Measurements from ENCODE around the gene GTSE1. TPM values are rescaled to one million over a fixed set of nuclear protein-coding genes. Genes with fewer than 3 reads are reported as not detected.

Gene GTSE1
- total and polyA plus RNA-seq, 5 donors from 2014 or later, result 0.17 to 1.3 (median 0.47) TPM; not detected in 1

DNA sequence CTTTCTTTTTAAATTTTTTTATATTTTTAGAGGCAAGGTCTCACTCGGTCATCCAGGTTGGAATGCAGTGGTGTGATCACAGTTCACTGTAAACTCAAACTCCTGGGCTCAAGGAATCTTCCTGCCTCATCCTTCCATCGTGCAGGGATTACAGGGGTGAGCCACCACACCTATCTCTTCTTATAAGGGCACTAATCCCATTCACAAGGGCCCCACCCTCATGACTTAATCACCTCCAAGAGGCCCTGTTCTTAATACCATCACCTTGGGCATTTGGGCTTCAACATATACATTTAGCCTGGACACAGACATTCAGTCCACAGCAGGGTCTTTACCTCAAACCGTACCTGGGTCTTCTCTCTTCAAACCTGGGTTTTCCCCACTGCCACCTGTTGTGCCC is 4.5 kb upstream of the GTSE1 start:
- peaks cover 0 to 37% (median 8%) of the 10 kb centered on the region in 4 donors for H3K4me1 Mint-ChIP-seq
- H3K4me3 Mint-ChIP-seq, result peak overlapping the region in 1 of 4 donors; percentile 38
- no peak overlapping the region for H3K27ac Mint-ChIP-seq
- Histone ChIP-seq H3K9me3 (ENCODE audit: control insufficient read depth in 2 of 2, low read length in 2 of 2) (no peaks in the 10 kb centered on the region), H3K4me1 (ENCODE audit: control insufficient read depth, insufficient read depth, low read length, poor library complexity, severe bottlenecking) (peaks cover 26% of the 10 kb centered on the region), H3K4me3 (ENCODE audit: low read depth, low read length) (no peak overlapping the region), H3K27ac (ENCODE audit: insufficient read depth, low read length, poor library complexity, severe bottlenecking) (no peak overlapping the region), H3K36me3 (ENCODE audit: control insufficient read depth, insufficient read depth, low read length) (no peaks in the 10 kb centered on the region), H3K27me3 (ENCODE audit: control insufficient read depth, insufficient read depth, low read length) (no peaks in the 10 kb centered on the region)
- peaks cover 7% of the 10 kb centered on the region for H3K36me3 Mint-ChIP-seq
- no peaks in the 10 kb centered on the region for H3K27me3 Mint-ChIP-seq
- H3K9me3 Mint-ChIP-seq, result peaks cover 0 to 3% (median 0%) of the 10 kb centered on the region in 7 donors
- DNase-seq (no peak), ATAC-seq (ENCODE audit: low read depth in 2 of 2) (no peak)

DNA sequence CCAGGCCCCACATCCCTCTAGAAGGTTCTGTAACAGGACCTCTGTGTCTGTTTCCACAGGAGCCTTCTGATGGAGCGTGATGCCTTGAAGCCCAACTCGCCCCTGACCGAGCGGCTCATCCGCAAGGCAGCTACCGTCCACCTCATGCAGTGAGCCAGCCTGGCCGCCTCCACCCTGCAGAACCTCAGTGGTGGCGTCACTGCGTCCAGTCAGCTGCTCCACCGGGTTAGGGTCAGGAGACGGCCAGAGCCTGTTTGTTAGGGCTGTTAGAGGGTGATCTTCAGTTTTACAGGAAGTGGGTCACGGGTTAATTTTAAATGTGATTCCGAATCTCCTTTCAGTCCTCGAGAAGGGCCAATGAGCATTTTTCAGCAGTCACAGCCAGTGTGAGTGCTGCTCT is 3.9 kb upstream of the GTSE1 start:
- Histone ChIP-seq H3K27ac (ENCODE audit: insufficient read depth, low read length, poor library complexity, severe bottlenecking) (no peak overlapping the region), H3K4me3 (ENCODE audit: low read depth, low read length) (no peak overlapping the region), H3K36me3 (ENCODE audit: control insufficient read depth, insufficient read depth, low read length) (no peaks in the 10 kb centered on the region), H3K27me3 (ENCODE audit: control insufficient read depth, insufficient read depth, low read length) (no peaks in the 10 kb centered on the region), H3K4me1 (ENCODE audit: control insufficient read depth, insufficient read depth, low read length, poor library complexity, severe bottlenecking) (peaks cover 29% of the 10 kb centered on the region), H3K9me3 (ENCODE audit: control insufficient read depth in 2 of 2, low read length in 2 of 2) (no peaks in the 10 kb centered on the region)
- Mint-ChIP-seq H3K4me3 (peak overlapping the region in 1 of 4 donors; percentile 38), H3K9me3 (peaks cover 0 to 3% (median 0%) of the 10 kb centered on the region in 7 donors), H3K27me3 (no peaks in the 10 kb centered on the region), H3K36me3 (peaks cover 7% of the 10 kb centered on the region), H3K27ac (peak overlapping the region in 1 of 3 donors; percentile 26), H3K4me1 (peaks cover 0 to 37% (median 9%) of the 10 kb centered on the region in 4 donors)
- DNase-seq (no peak), ATAC-seq (ENCODE audit: low read depth in 2 of 2) (no peak)

DNA sequence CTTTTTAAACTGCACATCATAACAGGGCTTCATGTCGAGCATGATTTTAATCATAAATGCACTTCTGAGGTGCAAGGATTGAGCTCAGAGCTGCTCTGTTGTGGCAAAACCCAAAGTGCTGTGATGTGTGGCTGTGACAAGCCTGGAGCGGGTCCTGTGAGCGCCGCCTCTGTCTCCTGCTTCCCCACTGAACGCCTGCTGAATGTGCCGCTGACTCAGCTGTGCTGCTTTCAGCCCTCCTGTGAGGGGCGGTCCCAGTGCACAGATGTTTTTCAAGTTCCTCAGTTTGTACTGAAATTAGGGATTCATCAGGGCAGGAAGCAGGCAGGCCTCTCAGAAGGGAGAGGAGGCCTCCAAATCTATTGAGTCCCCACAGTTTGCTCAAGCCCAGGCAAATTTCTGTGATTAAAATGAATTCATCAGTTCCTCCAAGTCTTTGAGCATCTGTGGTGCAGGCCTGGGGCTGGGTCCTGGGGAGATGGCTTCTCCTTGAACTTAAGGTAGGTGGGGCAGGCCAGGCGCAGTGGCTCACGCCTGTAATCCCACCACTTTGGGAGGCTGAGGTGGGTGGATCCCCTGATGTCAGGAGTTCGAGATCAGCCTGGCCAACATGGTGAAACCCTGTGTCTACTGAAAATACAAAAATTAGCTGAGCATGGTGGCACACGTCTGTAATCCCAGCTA is 3.0 kb upstream of the GTSE1 start:
- DNase-seq (no peak), ATAC-seq (ENCODE audit: low read depth in 2 of 2) (no peak)
- Histone ChIP-seq H3K4me1 (ENCODE audit: control insufficient read depth, insufficient read depth, low read length, poor library complexity, severe bottlenecking) (peaks cover 21% of the 10 kb centered on the region), H3K27ac (ENCODE audit: insufficient read depth, low read length, poor library complexity, severe bottlenecking) (no peak overlapping the region), H3K36me3 (ENCODE audit: control insufficient read depth, insufficient read depth, low read length) (no peaks in the 10 kb centered on the region), H3K27me3 (ENCODE audit: control insufficient read depth, insufficient read depth, low read length) (no peaks in the 10 kb centered on the region), H3K9me3 (ENCODE audit: control insufficient read depth in 2 of 2, low read length in 2 of 2) (no peaks in the 10 kb centered on the region), H3K4me3 (ENCODE audit: low read depth, low read length) (no peak overlapping the region)
- H3K36me3 Mint-ChIP-seq, result peaks cover 7% of the 10 kb centered on the region
- H3K27me3 Mint-ChIP-seq, result no peaks in the 10 kb centered on the region
- peaks cover 0 to 30% (median 7%) of the 10 kb centered on the region in 4 donors for H3K4me1 Mint-ChIP-seq
- peak overlapping the region in 1 of 3 donors; percentile 25 for H3K27ac Mint-ChIP-seq
- no peak overlapping the region for H3K4me3 Mint-ChIP-seq
- H3K9me3 Mint-ChIP-seq, result peaks cover 0 to 3% (median 0%) of the 10 kb centered on the region in 7 donors

DNA sequence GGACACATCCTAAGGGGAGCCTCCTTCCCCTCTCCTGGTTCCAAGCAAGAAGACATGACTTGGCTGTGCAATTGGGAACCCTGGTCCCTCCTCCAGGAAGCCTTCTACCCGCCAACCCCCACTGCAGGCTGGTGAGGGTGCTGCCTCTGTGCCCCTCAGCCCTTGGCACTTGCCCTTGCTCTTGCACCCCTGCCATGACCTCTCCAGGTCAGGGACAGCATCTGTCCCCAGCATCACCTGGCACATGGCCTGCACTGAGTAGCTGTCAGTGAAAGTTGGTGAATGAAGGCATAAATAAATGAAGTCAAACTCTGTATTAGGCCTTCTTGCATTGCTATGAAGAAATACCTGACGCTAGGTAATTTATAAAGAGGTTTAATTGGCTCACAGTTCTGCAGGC is 1.9 kb upstream of the GTSE1 start:
- no peaks in the 10 kb centered on the region for H3K36me3 ChIP-seq (ENCODE audit: control insufficient read depth, insufficient read depth, low read length)
- peaks cover 0 to 3% (median 0%) of the 10 kb centered on the region in 7 donors for H3K9me3 Mint-ChIP-seq
- H3K27me3 ChIP-seq (ENCODE audit: control insufficient read depth, insufficient read depth, low read length), result no peaks in the 10 kb centered on the region
- ATAC-seq (ENCODE audit: low read depth in 2 of 2), result no peak
- H3K27ac Mint-ChIP-seq, result peak overlapping the region in 2 of 3 donors; percentile 98 to 99
- no peaks in the 10 kb centered on the region for H3K9me3 ChIP-seq (ENCODE audit: control insufficient read depth in 2 of 2, low read length in 2 of 2)
- peaks cover 7% of the 10 kb centered on the region for H3K36me3 Mint-ChIP-seq
- H3K27ac ChIP-seq (ENCODE audit: insufficient read depth, low read length, poor library complexity, severe bottlenecking), result no peak overlapping the region
- peaks cover 21% of the 10 kb centered on the region for H3K4me1 ChIP-seq (ENCODE audit: control insufficient read depth, insufficient read depth, low read length, poor library complexity, severe bottlenecking)
- peak overlapping the region; percentile 53 to 88 (median 76) for H3K4me3 Mint-ChIP-seq
- DNase-seq, result no peak
- no peaks in the 10 kb centered on the region for H3K27me3 Mint-ChIP-seq
- peaks cover 2 to 37% (median 11%) of the 10 kb centered on the region in 4 donors for H3K4me1 Mint-ChIP-seq
- no peak overlapping the region for H3K4me3 ChIP-seq (ENCODE audit: low read depth, low read length)

DNA sequence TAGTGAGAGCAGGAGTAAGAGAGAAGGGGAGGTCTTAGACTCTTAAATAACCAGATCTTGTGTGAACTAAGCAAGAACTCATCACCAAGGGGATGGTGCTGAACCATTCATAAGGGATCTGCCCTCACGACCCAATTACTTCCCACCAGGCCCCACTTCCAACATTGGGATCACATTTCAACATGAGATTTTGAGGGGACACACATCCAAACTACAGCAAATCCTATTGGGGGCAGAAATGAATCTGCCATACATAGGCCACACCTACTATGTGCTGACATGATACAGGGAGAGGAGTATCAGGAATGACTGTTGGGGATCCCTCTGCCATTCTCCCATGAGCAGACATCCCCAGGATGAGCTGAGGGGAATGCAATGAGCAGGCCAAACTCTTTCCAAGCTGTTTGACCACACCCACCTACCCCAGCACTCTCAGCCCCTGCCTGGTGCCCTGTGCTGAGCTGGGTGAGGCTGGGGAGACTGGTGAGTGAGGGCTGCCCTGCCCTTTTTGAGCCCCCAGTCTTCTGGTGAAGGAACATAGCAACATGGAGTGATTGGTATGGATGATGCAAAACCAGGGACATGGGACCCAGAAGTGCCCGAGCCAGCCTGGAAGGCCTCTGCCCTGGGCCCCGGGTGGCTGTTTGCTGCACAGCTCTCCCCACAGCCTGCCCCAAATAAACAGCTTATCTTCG is 1.2 kb upstream of the GTSE1 start:
- H3K27me3 Mint-ChIP-seq, result peaks cover 3% of the 10 kb centered on the region
- ATAC-seq (ENCODE audit: low read depth in 2 of 2) (no peak), DNase-seq (peak in 1 of 3 donors; percentile 20)
- H3K36me3 Mint-ChIP-seq, result peaks cover 7% of the 10 kb centered on the region
- Histone ChIP-seq H3K4me3 (ENCODE audit: low read depth, low read length) (peak overlapping the region; percentile 68), H3K36me3 (ENCODE audit: control insufficient read depth, insufficient read depth, low read length) (no peaks in the 10 kb centered on the region), H3K4me1 (ENCODE audit: control insufficient read depth, insufficient read depth, low read length, poor library complexity, severe bottlenecking) (peaks cover 21% of the 10 kb centered on the region), H3K9me3 (ENCODE audit: control insufficient read depth in 2 of 2, low read length in 2 of 2) (no peaks in the 10 kb centered on the region), H3K27ac (ENCODE audit: insufficient read depth, low read length, poor library complexity, severe bottlenecking) (peak overlapping the region; percentile 90), H3K27me3 (ENCODE audit: control insufficient read depth, insufficient read depth, low read length) (no peaks in the 10 kb centered on the region)
- H3K4me1 Mint-ChIP-seq, result peaks cover 2 to 37% (median 11%) of the 10 kb centered on the region in 4 donors
- peaks cover 0 to 3% (median 0%) of the 10 kb centered on the region in 7 donors for H3K9me3 Mint-ChIP-seq
- peak overlapping the region; percentile 98 to 100 (median 99) for H3K27ac Mint-ChIP-seq
- peak overlapping the region; percentile 85 to 95 (median 92) for H3K4me3 Mint-ChIP-seq

DNA sequence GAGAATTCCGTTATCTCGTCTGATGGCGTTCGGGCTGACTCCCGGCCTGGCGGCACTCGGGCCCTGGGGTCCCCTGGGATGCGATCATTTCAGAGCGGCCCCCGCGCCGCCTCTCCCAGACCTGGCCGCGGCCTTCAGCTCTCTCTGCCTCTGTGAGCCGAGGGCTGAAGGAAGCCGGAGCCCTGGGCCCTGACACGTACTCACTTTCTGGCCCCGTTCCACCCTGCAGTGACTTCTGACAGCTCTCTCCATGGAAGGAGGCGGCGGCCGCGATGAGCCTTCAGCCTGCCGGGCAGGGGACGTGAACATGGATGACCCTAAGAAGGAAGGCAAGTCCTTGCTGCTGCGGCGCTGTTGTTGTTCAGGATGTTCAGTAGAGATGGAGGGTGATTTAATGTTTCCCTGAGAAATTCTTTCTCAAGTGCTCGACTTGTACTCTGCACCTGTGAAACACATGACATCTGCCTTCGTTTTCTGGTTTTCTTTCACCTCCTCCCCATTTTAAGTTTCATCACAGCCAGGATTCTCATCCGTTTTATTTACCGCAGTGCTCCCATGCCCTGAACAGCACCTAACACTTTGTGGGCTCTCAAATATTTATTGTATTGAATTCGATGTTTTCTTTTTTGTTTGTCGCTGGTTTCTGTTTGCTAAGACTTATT is 612 bp downstream of the GTSE1 start:
- H3K27ac Mint-ChIP-seq, result peak overlapping the region in 2 of 3 donors; percentile 38 to 43
- H3K4me3 Mint-ChIP-seq, result peak overlapping the region; percentile 74 to 90 (median 85)
- H3K4me1 Mint-ChIP-seq, result peaks cover 2 to 35% (median 11%) of the 10 kb centered on the region in 4 donors
- H3K27me3 Mint-ChIP-seq, result peaks cover 5% of the 10 kb centered on the region
- ATAC-seq (ENCODE audit: low read depth in 2 of 2) (no peak), DNase-seq (peak in 1 of 3 donors; percentile 30)
- no peaks in the 10 kb centered on the region for H3K27me3 ChIP-seq (ENCODE audit: control insufficient read depth, insufficient read depth, low read length)
- no peaks in the 10 kb centered on the region for H3K9me3 ChIP-seq (ENCODE audit: control insufficient read depth in 2 of 2, low read length in 2 of 2)
- peak overlapping the region; percentile 55 for H3K4me3 ChIP-seq (ENCODE audit: low read depth, low read length)
- peak overlapping the region; percentile 90 for H3K27ac ChIP-seq (ENCODE audit: insufficient read depth, low read length, poor library complexity, severe bottlenecking)
- H3K36me3 Mint-ChIP-seq, result peaks cover 4% of the 10 kb centered on the region
- peaks cover 0 to 1% (median 0%) of the 10 kb centered on the region in 7 donors for H3K9me3 Mint-ChIP-seq
- H3K4me1 ChIP-seq (ENCODE audit: control insufficient read depth, insufficient read depth, low read length, poor library complexity, severe bottlenecking), result peaks cover 21% of the 10 kb centered on the region
- H3K36me3 ChIP-seq (ENCODE audit: control insufficient read depth, insufficient read depth, low read length), result no peaks in the 10 kb centered on the region

DNA sequence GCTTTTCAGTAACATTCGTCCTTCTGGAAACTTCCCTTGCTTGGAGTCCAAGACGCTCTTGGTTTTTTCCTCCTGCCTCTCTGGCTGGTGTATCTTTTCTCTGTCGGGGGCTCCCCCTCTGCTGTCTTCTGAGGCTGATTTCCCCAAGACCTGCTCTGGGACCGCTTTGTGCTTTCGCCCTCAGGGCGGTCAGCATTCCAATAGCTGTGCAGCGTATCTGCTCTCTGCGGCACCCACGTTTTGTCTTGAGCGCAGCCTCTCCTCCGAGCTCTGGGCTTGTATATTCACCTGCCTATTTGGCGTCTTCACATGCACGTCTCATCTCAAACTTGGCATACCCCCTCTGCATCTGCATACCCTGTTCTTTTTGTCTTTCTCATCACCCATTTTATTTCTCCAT is 2.4 kb downstream of the GTSE1 start:
- DNase-seq (no peak), ATAC-seq (ENCODE audit: low read depth in 2 of 2) (no peak)
- Histone ChIP-seq H3K36me3 (ENCODE audit: control insufficient read depth, insufficient read depth, low read length) (no peaks in the 10 kb centered on the region), H3K4me3 (ENCODE audit: low read depth, low read length) (no peak overlapping the region), H3K27me3 (ENCODE audit: control insufficient read depth, insufficient read depth, low read length) (no peaks in the 10 kb centered on the region), H3K4me1 (ENCODE audit: control insufficient read depth, insufficient read depth, low read length, poor library complexity, severe bottlenecking) (peaks cover 22% of the 10 kb centered on the region), H3K9me3 (ENCODE audit: control insufficient read depth in 2 of 2, low read length in 2 of 2) (no peaks in the 10 kb centered on the region), H3K27ac (ENCODE audit: insufficient read depth, low read length, poor library complexity, severe bottlenecking) (no peak overlapping the region)
- no peaks in the 10 kb centered on the region for H3K9me3 Mint-ChIP-seq
- no peaks in the 10 kb centered on the region for H3K36me3 Mint-ChIP-seq
- peak overlapping the region in 3 of 4 donors; percentile 52 to 82 (median 79) for H3K4me3 Mint-ChIP-seq
- peaks cover 5% of the 10 kb centered on the region for H3K27me3 Mint-ChIP-seq
- peaks cover 4 to 37% (median 15%) of the 10 kb centered on the region in 4 donors for H3K4me1 Mint-ChIP-seq
- H3K27ac Mint-ChIP-seq, result no peak overlapping the region
